Measurements from ENCODE around the gene RHEBL1. TPM values are rescaled to one million over a fixed set of nuclear protein-coding genes. Genes with fewer than 3 reads are reported as not detected.
"Not testable (repeated sequence)": the region's sequence is repeated elsewhere in the genome, so short reads cannot be mapped to it uniquely, and the experiment has no call there.

RHEBL1 gene
- total RNA-seq, 1 donor from 2014 or later: 10.4 TPM

DNA sequence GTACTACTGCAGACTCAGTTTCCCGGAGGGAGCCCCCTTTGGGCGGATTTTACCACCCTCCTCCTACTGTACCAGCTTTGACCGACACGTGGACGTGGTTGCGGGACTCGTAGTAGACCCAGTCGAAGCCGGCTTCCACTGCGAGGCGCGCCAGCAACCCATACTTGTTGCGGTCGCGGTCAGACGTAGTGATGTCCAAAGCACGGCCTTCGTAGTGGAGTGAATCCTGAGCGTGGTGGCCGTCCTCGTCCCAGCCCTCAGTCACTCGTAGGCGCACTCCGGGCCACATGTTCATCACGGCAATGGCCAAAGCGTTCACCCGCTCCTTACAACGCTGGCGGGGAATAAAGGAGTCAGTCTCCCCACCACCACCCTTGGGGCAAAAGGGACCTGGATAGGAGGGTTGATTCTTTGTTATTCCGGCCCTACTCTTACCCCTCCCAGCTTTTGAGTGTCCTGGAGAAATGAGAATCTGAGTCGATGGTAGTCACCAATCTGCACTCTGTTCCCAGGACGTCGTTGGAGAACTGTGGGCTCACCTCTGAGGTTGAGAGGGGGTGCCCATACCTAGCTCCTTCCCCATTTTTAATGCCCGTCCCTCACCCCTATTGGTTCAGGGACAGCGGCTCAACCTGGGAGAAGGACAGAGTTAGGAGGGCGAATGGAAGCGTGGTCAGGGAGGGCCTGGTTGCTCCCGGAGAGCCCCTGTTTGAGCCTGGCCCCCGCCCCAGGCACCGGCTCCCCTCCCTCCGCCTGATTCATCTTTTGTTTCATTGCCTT lies 21.5 kb upstream of the RHEBL1 start:
- intact Hi-C loops (cut with micrococcal nuclease): loop anchor here (5.0 kb wide), 2 partner anchors 94 to 251 kb away; partner anchors contain the start of gene DDN

DNA sequence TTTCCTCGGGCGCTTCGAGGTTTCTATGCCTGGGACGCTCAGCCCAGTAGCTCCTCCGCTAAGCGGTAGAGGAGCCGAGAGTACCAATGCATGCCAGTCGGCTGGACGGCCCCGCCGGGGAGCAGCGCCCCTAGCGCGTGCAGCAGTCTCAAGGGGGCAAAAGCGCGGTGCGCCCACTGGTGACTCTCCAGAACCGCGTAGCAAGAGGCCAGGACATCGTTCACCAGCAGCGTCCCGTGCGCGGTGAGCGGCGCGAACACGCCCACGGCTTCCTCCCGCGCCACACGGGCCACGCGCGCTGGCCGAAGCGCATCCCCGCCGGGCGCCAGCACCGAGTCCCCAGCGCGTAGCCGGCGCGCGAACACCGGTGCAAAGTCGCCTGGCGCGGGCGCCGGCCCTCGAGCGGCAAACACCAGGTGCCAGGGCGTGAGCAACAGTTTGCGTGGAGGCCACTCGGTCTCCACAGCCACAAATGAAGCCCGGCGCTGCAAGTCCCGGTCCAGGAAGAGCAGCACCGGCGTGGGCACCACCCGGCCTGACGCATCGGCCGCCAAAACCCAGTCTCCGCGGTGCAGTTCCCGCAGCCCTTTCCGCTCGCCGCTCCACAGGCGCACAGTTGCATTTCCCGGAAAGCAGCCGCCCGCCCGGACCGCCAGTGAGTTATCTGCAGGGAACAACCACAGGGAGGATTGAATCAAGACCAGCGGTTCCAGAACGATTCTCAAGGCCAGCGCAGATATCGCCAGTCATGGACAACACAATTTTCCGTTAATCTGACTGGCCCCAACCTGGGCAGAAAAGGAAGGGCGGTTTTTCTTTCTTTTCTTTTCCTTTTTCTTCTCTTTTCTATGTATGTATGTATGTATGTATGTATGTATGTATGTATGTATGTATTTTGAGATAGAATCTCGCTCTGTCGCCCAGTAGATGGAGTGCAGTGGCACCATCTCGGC lies 20.3 kb upstream of the RHEBL1 start:
- intact Hi-C loops (cut with micrococcal nuclease): loop anchor here (2.0 to 5.0 kb wide), 3 partner anchors 93 to 252 kb away; partner anchors contain the start of gene DDN

DNA sequence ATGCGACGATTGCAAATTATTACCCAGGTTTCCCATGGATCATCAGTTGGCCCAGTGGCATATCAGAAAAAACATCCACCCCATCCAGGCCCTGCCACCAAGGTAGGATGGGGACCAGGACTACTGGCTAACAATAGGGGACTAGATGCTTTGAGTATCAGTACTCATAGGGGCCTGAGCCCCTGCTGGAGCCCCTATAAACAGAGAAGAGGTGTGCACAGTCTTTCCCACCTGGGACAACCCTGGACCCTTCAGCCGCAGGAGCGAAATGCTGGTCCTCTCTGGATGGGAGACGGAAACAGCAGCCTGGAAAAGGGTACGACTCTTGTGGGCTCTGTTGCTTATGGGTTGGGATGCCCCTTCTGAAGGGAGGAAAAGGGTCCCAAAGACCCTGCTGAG lies 19.2 kb upstream of the RHEBL1 start:
- intact Hi-C loops (cut with micrococcal nuclease): loop anchor here (1.0 to 2.0 kb wide), 8 partner anchors 9 to 146 kb away; partner anchors contain the start of genes LMBR1L and TUBA1A

DNA sequence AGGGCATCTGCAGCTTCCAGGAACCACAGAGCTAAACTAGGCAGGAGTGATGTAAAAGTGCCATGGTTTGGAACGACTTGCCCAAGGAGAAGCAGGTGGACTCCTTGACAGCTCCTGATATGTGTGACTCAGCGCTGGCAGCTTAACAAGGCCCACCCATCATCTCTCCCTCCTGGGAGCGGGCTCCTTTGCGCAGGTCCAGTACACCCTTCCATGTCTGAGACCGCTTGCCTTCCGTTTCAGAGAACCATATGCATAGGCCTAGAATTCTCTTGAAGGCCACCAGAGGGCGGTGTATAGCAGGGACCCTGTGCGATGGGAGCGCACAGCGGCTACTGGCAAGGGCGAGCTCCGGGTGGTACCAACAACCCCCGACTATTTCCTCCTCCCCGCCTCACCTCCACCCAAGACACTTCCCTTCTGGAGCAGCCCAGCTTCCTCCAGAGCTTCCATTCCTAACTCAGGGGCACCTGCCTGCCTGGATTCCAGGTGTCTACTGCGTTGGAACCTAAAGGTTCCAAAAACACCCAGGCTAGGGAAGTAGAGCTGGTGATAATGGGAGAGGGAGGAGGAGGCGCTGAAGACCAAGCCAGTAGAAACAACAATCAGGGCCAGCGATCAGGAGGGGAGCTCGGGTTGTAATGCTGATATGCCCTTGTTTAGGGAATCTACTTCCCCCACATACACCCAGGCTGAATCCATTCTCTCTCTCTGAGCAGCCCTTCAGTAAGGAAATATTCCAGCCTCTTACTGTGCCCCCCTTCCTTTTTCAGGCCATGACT lies 18.6 kb upstream of the RHEBL1 start:
- intact Hi-C loops (cut with micrococcal nuclease): loop anchor here (1.0 to 2.0 kb wide), 8 partner anchors 10 to 147 kb away; partner anchors contain the start of genes LMBR1L and TUBA1A

DNA sequence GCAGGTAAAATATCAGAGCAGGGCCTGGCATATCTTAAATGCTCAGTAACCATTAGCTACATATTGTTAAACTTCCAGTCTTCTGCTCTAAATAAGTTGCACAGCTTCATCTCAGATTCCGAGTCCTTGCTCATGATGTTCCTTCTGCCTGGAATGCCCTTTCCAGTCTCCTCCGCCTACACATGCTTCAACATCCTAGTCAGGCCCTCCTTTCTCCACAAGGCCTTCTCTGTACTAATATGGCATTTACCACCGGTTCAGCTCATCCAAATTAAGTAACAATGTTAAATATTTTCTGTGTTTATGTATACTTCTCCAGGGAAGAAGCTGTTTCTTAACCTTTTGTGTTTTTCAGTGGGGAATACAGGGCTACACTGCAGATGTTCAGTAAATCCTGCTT lies 16.3 kb upstream of the RHEBL1 start:
- intact Hi-C loops (cut with micrococcal nuclease): no loop called here

DNA sequence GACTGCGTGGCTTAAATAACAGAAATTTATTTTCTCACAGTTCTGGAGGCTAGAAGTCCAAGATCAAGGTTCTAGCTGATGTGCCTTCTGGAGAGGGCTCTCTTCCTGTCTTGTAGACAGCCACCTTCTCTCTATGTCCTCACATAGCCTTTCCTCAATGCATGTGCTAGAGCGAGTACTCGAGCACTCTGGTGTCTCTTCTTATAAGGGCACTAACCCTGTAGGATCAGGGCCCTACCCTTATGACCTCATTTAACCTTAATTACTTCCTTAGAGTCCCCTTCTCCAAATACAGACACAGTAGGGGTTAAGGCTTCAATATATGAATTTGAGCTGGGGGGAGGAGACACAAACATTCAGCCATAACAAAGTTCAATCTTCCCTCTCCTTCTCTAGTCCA lies 14.7 kb upstream of the RHEBL1 start:
- intact Hi-C loops (cut with micrococcal nuclease): no loop called here

DNA sequence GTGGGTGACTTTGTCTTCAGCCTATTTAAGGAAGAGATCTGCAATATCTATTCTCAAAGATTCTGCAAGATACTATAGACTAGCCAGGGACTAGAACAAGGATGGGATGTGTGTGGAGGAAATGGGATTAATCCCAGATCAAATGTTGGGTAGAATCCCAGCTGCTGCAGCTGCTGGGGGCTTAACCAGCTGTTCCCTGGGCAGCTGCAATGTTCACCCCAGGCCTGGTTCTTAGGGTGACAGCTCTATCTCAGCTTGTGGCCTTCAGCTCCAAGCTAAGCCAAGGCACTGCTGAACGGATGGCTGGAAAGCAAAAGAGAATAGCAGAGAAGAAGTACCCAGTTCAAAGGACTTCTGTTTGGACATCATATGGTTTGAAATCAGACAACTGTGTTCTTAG lies 10.0 kb upstream of the RHEBL1 start:
- intact Hi-C loops (cut with micrococcal nuclease): no loop called here

DNA sequence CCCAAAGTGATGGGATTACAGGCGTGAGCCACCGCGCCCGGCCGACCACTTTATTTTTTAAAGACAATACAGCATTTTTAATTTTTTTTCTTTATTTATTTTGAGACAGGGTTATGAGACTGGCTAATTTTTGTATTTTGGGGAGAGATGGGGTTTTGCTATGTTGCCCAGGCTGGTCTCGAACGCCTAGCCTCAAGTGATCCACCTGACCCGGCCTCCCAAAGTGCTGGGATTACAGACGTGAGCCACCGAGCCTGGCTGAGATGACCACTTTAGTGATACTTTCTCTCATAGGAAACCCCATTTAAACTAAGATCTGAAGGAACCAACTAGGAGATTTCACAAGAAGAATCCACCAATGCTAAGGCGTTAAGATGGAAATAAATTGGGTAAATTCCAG lies 1.2 kb upstream of the RHEBL1 start:
- intact Hi-C loops (cut with micrococcal nuclease): loop anchor here (1.0 to 2.0 kb wide), 10 partner anchors 11 to 672 kb away; partner anchors contain the start of genes DDX23, KMT2D, LMBR1L and MCRS1

DNA sequence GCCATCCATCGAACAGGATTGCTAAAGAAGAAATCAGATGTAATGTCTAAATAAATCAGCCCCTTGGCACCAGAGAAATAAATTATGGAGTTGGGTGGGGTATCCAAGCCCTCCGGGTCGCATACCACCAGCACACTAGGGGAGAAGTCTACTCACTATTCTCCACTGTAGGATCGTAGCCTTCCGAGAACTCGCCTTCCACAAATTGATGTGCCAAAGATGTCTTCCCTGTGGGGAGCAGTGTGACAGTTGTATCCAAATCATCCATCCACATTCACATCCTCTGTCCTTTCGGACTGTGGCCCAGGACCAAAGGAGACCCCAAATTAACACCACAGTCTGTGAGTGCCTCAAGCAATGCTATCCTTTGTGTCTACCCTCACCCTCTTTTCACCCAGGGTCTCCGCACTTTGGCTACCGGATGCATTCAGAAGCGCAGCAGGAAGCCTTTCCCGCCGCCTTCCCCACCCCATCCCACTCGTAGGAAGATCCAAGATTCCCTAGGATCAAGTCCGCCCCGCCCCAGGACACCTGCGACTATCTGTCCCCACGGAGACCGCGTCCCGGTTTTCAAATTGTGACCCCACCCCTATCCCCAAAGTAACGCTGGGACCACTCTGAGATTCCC lies 786 bp downstream of the RHEBL1 start:
- intact Hi-C loops (cut with micrococcal nuclease): loop anchor here (1.0 kb wide), 1 partner anchor 13 kb away; no protein-coding TSS in a partner anchor

DNA sequence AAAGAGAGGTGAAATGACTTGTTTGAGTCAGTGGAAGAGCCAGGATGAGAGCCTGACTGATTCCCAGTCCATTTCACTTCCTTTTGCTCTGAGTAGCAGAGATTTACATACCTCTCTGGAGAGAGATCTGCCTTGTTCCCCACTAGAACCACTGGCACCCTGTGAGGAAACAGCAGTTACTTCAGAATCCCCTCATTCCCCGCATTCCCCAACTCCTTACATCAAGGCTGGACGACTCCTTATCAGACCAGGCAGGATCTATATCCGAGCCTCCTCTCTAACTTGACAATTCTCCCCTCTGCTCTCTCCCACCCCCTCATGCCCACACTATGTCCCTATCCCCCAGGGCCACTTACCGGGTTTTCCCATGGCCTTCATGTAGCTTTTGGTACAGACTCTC lies 3.7 kb downstream of the RHEBL1 start:
- intact Hi-C loops (cut with micrococcal nuclease): no loop called here

DNA sequence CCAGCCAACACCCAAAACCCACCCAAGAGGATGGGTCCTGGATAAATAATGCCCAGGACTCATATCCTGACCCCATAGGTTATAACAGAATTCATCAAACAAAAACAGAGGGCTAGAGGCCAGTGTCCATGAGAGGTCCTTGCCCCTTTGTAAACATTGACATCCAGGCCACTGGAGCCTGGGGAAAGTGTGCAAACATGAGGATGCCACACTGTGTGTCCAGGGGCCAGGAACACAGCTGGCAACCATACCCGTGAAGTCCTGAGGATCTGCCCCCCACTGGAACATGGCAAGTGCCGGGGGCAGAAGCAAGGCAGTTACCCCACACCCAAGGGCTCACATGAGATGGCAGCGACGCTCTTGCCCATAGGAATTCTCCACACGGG lies 5.0 kb downstream of the RHEBL1 start:
- intact Hi-C loops (cut with micrococcal nuclease): loop anchor here (1.0 to 2.0 kb wide), 6 partner anchors 24 to 258 kb away; partner anchors contain the start of genes LMBR1L and TROAP

DNA sequence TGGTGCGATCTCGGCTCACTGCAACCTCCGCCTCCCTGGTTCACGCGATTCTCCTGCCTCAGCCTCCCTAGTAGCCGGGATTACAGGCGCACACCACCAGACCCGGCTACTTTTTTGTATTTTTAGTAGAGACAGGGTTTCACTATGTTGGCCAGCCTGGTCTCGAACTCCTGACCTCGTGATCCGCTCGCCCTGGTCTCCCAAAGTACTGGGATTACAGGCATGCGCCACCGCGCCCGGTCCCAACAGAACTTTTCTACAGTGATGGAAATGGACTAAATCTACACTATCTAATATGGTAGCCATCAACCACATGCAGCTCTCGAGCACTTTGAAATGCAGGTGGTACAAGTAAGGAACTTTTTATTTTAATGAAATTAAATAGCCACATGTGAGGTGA lies 7.9 kb downstream of the RHEBL1 start:
- intact Hi-C loops (cut with micrococcal nuclease): not testable (repeated sequence)

DNA sequence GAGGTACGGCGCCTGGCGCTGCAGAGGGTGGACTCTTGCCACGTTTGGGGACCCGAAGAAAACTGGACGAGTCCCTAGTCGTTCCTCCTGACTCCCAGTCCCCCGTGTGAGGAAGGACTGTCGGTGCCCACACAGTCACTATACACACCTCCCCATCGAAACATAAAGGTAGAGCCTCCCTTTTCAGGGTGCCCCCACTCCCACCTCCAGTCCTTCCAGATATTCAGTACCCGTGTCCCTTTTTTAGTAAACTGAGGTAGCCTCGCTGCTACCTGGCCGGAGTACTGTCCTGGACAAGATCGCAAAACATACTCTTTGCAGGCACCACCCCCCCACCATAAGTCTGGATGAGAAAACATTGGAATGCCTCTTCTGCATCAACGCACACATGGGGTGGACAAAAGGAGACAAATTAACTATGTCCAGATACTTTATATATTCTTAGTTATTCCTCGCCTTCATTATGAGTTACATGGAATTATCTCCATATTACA lies 8.6 kb downstream of the RHEBL1 start:
- intact Hi-C loops (cut with micrococcal nuclease): no loop called here

DNA sequence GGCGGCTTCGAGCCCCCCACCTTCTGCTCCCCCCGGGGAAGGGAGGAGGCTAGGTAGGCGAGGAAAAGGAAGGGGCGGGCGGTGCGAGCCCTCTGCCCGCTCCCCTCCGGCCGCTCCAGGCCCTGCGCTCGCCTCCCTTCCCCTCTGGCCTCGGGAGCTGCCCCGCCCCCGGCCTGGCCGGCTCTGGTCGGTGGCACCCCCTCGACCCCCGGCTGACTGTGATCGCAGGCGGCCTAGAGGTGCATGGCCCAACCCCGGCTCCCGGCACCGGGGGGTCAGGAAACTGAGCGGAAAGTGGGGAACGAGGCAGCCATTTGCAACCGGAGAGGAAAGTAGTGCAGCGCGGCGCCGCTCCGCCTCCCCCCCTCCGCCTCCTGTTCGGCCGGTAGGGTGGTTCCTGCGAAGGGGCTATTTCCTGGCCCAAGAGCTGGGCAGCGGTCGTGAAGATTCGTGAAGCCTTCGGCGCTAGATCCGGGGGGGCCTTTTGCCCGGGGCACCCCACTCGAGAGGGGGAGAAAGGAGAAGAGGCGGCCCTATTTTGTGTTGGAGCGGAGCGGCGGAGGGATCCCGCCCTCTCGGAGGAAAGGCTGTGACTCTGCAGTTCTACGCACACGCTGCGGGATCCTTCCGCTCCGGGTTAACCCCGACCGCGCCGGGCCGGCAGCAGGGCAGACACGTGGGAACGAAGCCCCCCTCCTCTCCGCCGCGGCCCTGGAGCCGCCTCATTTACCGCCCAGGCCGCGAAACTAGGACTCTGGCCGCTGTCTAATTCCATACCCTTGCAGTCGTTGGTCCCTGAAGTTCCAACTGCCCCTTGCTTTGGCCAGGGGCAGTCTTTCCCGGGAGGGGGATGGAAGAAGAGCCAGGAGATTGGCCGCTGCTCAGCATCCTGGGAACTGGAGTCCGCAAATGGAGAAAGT lies 9.3 kb downstream of the RHEBL1 start, which contains the start of gene KMT2D:
KMT2D (minus strand) TSS at position 558 of the 920 bp plus-strand sequence. CDS start 5,470 bp downstream, outside the sequence.
- intact Hi-C loops (cut with micrococcal nuclease): loop anchor here (1.0 kb wide), 2 partner anchors 10 to 42 kb away; partner anchors contain the start of gene PRKAG1

DNA sequence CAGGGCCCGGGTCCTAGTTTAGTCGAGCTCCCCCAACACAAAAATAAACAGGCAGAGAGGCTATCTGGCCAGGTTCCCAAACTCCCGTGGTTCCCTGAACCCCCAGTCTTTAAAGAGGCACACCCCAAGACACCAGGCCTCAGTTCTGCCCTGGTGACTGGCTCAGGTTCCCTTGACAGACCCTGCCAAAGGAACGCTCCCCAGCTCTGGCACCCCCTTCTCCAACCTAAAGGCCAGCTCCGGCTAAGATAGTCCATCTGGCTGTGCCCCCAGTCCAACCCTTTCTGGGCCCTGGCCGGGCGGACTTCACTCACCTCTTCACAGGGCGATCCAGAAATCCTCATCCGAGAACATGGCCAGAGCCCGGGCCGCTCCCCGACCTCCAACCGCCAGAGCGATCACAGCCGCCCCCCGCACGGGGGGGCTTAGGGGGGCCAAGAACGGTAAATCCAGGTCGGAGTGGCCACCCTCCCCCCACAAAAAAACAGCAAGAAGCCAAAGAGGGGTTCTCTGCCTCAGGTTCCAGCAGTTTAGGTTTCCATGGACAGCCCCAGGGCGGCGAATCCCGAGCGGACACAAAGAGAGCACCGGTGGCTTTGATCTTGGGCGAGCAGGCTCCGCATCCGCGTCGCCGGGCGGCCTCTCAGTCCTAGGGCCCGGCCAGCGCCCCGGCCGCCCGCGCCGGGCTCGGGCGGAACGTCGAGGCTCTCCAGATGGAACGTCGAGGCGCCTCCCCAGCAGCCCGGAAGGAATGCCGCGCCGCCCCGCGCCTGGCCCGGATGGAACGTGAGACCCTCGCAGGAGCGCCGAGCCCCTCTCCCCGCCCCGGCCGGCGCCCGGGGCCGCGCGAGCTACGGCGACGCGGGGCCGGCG lies 10.2 kb downstream of the RHEBL1 start:
- intact Hi-C loops (cut with micrococcal nuclease): loop anchor here (1.0 to 5.0 kb wide), 4 partner anchors 11 to 377 kb away; partner anchors contain the start of genes CCNT1, KANSL2 and PRKAG1

DNA sequence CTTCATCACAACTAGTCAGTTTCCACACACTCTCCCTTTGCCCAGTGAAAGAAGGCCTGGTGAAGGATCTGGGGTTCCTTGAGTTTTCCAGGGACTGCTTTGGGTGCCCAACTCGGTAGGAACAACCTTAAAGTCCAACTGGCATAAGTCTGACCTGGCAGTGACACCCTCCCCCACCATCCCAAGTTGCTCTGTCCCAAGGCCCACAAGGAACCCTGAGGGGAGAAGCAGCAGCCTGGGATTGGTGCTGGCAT lies 10.8 kb downstream of the RHEBL1 start:
- intact Hi-C loops (cut with micrococcal nuclease): loop anchor here (5.0 kb wide), 2 partner anchors 342 to 377 kb away; partner anchors contain the start of genes CCNT1 and KANSL2

DNA sequence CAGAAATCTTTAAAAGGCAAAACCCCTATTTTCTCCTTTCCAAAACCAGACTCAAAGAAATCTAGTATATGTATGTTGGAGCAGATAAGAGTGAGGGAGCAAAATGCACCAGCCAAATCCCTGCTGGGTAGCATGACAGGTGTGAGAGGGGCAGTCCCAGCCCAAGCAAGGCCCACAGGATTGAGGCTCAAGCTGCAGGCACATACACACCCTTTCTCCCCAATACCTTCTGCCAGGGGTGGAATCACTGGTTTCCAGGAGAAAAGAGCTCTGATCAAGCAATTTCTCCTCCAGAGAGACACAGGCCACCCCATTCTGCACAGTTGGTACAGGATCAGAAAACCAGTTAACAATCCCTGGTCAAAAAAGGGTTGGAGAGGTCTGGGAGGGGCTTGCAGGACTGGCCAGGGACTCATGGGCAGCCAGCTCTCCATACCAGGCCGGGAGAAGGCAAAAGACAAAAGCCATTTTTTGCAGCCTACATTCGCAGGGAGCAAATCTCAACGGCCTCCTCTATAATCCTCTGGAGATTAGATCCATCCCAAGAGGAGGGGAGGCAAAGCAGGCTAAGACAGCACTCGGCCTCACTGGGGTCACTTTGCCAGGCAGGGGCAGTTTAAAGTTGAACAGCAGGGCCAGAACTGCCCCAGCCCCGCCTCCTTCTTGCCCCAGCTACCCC lies 11.3 kb downstream of the RHEBL1 start:
- intact Hi-C loops (cut with micrococcal nuclease): loop anchor here (5.0 kb wide), 2 partner anchors 341 to 376 kb away; partner anchors contain the start of genes CCNT1 and KANSL2

Data from T-helper 1 cell treated with Interleukin-12 subunit alpha and Interleukin-12 subunit beta and Interleukin-4 antibody, amounts not matched to agents 30 ng/mL and 1 ng/mL, for 36 hours (primary cell).